Skeletal muscle tissue (tissue), 4 donors: ENCODE measurements around the gene MGP. TPM values are rescaled to one million over a fixed set of nuclear protein-coding genes. Genes with fewer than 3 reads are reported as not detected.

Experiments used
- H3K27ac ChIP-seq: one replicate; pipeline ENCODE4 v1.7.0; 2013; ENCODE audit warnings: mild to moderate bottlenecking, low read depth, low read length, inconsistent platforms
- H3K27me3 ChIP-seq, 3 donors: one replicate each; pipeline ENCODE4 v1.7.0; 2013; ENCODE audit warnings: low read length in 3 of 3; ENCODE audit not compliant: control insufficient read depth in 3 of 3, insufficient read depth in 3 of 3
- H3K36me3 ChIP-seq, 3 donors: one replicate each; pipeline ENCODE4 v1.7.0; 2013; ENCODE audit warnings: low read length in 3 of 3; ENCODE audit not compliant: control insufficient read depth in 3 of 3, insufficient read depth in 3 of 3
- H3K4me1 ChIP-seq, 3 donors: one replicate each; pipeline ENCODE4 v1.7.0; 2013; ENCODE audit warnings: low read length in 3 of 3, mild to moderate bottlenecking in 3 of 3; ENCODE audit not compliant: control insufficient read depth in 3 of 3, insufficient read depth in 3 of 3
- H3K4me3 ChIP-seq, 3 donors: one replicate each; pipeline ENCODE4 v1.7.0; 2013; ENCODE audit warnings: low read length in 3 of 3
- H3K9ac ChIP-seq, 3 donors: one replicate each; pipeline ENCODE4 v1.7.0; 2013; ENCODE audit warnings: low read length in 3 of 3, mild to moderate bottlenecking in 3 of 3, moderate library complexity in 2 of 3, low read depth in 1 of 3
- H3K9me3 ChIP-seq, 3 donors: one replicate each; pipeline ENCODE4 v1.7.0; 2013; ENCODE audit warnings: low read length in 3 of 3; ENCODE audit not compliant: control insufficient read depth in 3 of 3
- total RNA-seq: library from RNA; depleted of rRNA; stranded (reverse); fragments of >200 nt; gene quantifications from one replicate; pipeline ENCODE4 v1.2.3, GENCODE V29; 2014
- donor health status: Osteomylitis.

The MGP gene
- total RNA-seq, 1 donor from 2014 or later = 292 TPM

- Histone ChIP-seq H3K9ac (no peak overlapping the region), H3K4me1 (peaks cover 0 to 8% (median 6%) of the 10 kb centered on the region in 3 donors), H3K27me3 (no peaks in the 10 kb centered on the region), H3K36me3 (no peaks in the 10 kb centered on the region), H3K4me3 (peak overlapping the region in 1 of 3 donors; percentile 23), H3K9me3 (no peaks in the 10 kb centered on the region), H3K27ac (peak overlapping the region; percentile 50)
Observed at GRCh38 chr12:14904854-14905253, 19.2 kb upstream of the MGP start.

DNA sequence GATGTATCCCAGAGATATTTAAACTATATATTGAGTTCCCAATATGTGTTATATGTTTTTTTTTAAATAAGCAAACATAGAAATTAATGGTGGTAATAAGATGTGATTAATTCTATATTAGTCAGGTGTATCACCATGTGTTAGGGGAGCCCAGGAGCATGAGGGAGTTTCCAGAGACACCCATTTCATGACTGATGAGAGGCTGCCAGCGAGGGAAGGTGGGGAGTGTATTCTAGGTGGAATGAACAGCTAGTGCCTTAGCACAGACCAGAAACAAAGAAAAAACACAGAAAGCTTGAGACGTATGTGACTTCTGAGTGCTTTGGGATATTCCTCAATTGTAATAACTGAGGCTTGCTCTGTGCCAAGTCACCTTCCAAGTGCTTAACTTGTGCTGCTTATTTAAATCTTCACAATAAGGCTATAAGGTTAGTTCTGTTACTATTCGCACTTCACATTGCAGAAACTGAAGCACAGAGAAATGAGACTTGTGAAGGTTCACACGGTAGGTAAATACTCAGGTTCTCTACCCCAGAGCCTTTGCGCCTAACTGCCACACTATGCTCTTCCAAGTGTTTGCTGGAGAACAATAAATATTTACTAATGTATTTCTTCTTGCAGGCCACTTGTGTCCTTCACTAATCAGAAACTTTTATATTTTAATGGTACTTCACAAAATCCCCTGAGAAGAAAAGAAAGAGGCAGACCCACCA, 17.9 kb upstream of the MGP start:
- H3K9me3 ChIP-seq = no peaks in the 10 kb centered on the region
- no peaks in the 10 kb centered on the region for H3K27me3 ChIP-seq
- H3K4me3 ChIP-seq = no peak overlapping the region
- H3K27ac ChIP-seq = peak overlapping the region; percentile 15
- peaks cover 0 to 8% (median 6%) of the 10 kb centered on the region in 3 donors for H3K4me1 ChIP-seq
- H3K36me3 ChIP-seq = no peaks in the 10 kb centered on the region
- no peak overlapping the region for H3K9ac ChIP-seq

- no peak overlapping the region for H3K4me3 ChIP-seq
- H3K9ac ChIP-seq = peak overlapping the region in 1 of 3 donors; percentile 17
- H3K4me1 ChIP-seq = peaks cover 0 to 8% (median 6%) of the 10 kb centered on the region in 3 donors
- no peaks in the 10 kb centered on the region for H3K36me3 ChIP-seq
- H3K27ac ChIP-seq = peak overlapping the region; percentile 38
- H3K27me3 ChIP-seq = no peaks in the 10 kb centered on the region
- no peaks in the 10 kb centered on the region for H3K9me3 ChIP-seq
Observed at GRCh38 chr12:14902465-14902864, 16.8 kb upstream of the MGP start.

GRCh38 chr12:14901228-14901562, 15.5 kb upstream of the MGP start:
- Histone ChIP-seq H3K27ac (peak overlapping the region; percentile 31), H3K27me3 (no peaks in the 10 kb centered on the region), H3K9ac (no peak overlapping the region), H3K4me1 (peaks cover 5 to 11% (median 8%) of the 10 kb centered on the region in 3 donors), H3K36me3 (no peaks in the 10 kb centered on the region), H3K4me3 (no peak overlapping the region), H3K9me3 (no peaks in the 10 kb centered on the region)

DNA sequence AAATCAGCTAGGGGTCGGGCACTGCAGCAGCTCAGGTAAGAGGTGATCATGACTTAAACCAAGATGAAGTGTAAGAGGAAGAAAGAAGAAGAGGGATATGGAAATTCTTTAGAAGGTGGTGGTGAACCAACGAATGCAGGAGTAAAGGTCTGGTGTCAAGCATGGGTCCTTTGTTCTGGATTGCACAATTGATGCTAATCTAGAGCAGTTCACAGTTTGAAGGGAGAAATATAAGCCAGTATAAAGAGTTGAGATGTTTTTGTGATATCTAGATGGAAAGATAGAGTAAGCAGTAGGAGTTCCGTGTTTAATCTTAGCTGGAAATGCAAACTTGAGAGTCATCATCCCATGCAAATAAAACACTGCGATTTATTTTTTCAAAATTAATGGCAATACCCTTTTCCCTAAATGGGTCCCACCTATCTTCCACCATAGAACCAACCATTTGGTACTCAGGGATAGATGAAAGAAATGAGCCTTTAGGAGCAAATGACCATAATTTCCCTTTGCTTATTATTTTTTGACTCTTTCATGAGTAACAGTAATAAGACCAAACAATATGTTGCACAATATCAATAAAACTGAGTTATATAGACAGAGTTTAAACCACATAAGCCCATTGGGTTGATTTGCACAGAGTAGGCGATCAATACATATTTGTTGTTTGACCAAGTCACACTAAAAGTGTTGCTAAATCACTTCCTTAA, 15.0 kb upstream of the MGP start:
- H3K4me1 ChIP-seq = peaks cover 5 to 10% (median 8%) of the 10 kb centered on the region in 3 donors
- H3K9me3 ChIP-seq = no peaks in the 10 kb centered on the region
- H3K27ac ChIP-seq = peak overlapping the region; percentile 31

GRCh38 chr12:14896521-14897169, 11.0 kb upstream of the MGP start:
- peaks cover 8 to 13% (median 10%) of the 10 kb centered on the region in 3 donors for H3K4me1 ChIP-seq
- no peak overlapping the region for H3K9ac ChIP-seq
- H3K9me3 ChIP-seq = no peaks in the 10 kb centered on the region
- H3K27me3 ChIP-seq = no peaks in the 10 kb centered on the region
- peak overlapping the region in 2 of 3 donors; percentile 2 to 4 for H3K4me3 ChIP-seq
- peak overlapping the region; percentile 57 for H3K27ac ChIP-seq
- no peaks in the 10 kb centered on the region for H3K36me3 ChIP-seq

More for the DNA sequence above, 15.0 kb upstream of the MGP start:
- H3K9ac ChIP-seq = no peak overlapping the region
- H3K36me3 ChIP-seq = no peaks in the 10 kb centered on the region
- no peak overlapping the region for H3K4me3 ChIP-seq
- no peaks in the 10 kb centered on the region for H3K27me3 ChIP-seq

GRCh38 chr12:14893506-14894250, 8.0 kb upstream of the MGP start:
- Histone ChIP-seq H3K4me3 (peak overlapping the region in 1 of 3 donors; percentile 33), H3K27me3 (no peaks in the 10 kb centered on the region), H3K9ac (peak overlapping the region in 1 of 3 donors; percentile 8), H3K36me3 (no peaks in the 10 kb centered on the region), H3K27ac (peak overlapping the region; percentile 82), H3K9me3 (no peaks in the 10 kb centered on the region), H3K4me1 (peaks cover 4 to 13% (median 8%) of the 10 kb centered on the region in 3 donors)

- Histone ChIP-seq H3K27me3 (no peaks in the 10 kb centered on the region), H3K4me1 (peaks cover 4 to 13% (median 8%) of the 10 kb centered on the region in 3 donors), H3K27ac (peak overlapping the region; percentile 82), H3K4me3 (peak overlapping the region in 1 of 3 donors; percentile 33), H3K9me3 (no peaks in the 10 kb centered on the region), H3K36me3 (no peaks in the 10 kb centered on the region), H3K9ac (no peak overlapping the region)
Observed at GRCh38 chr12:14892726-14893505, 7.3 kb upstream of the MGP start.

DNA sequence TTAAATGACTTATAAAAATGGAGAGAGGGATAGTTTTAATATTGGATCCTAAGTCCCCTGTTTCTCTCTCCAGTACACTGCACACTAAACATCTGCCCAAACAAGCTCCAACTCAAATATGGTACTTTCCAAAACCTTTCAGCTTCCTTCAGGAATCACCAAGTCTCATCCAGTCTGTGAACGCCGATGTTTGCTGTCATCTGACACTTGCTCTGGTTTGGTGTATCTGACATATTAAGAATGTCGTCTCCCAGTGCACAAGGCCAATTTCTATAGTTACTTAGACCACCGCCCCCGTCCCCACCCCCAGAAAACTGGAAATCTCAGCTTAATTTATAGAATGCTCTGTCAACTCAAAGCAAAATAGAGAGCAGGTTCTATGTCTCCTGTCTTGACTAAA, 5.0 kb upstream of the MGP start:
- Histone ChIP-seq H3K4me1 (peaks cover 10 to 18% (median 12%) of the 10 kb centered on the region in 3 donors), H3K9me3 (no peaks in the 10 kb centered on the region), H3K4me3 (no peak overlapping the region), H3K36me3 (no peaks in the 10 kb centered on the region), H3K9ac (no peak overlapping the region), H3K27me3 (no peaks in the 10 kb centered on the region), H3K27ac (no peak overlapping the region)
